HG02798 (cell line): ENCODE results near the gene VPS37C.

Experiments
- ATAC-seq: cut with Tn5 transposase; IDR thresholded peaks from one replicate; pipeline ENCODE4 v1.9.1; 2021; ENCODE audit warnings: mild to moderate bottlenecking; ENCODE audit not compliant: unreplicated experiment, poor library complexity

Gene VPS37C

GRCh38 chr11:61120099-61120705 lies 41.0 kb downstream of the VPS37C start:
- no peak for ATAC-seq

GRCh38 chr11:61119571-61119970 lies 41.7 kb downstream of the VPS37C start:
- no peak for ATAC-seq

DNA sequence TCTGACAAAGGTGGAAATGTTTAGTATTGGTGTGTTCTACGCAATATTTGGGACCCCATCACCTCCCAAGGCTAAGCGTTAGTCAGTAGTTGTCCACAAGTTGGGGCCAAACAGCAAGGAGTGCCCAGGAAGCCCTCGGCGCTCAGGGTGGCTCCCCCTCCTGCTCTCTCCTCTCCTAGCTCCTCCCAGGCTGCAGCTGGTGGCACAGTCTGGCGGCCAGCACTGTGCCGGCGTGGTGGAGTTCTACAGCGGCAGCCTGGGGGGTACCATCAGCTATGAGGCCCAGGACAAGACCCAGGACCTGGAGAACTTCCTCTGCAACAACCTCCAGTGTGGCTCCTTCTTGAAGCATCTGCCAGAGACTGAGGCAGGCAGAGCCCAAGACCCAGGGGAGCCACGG lies 42.2 kb downstream of the VPS37C start:
- ATAC-seq, result no peak

- no peak for ATAC-seq
Observed at GRCh38 chr11:61118406-61118805, 42.8 kb downstream of the VPS37C start.

- no peak for ATAC-seq
Observed at GRCh38 chr11:61118004-61118403, 43.2 kb downstream of the VPS37C start.

- no peak for ATAC-seq
Observed at GRCh38 chr11:61117168-61117520, 44.1 kb downstream of the VPS37C start.

DNA sequence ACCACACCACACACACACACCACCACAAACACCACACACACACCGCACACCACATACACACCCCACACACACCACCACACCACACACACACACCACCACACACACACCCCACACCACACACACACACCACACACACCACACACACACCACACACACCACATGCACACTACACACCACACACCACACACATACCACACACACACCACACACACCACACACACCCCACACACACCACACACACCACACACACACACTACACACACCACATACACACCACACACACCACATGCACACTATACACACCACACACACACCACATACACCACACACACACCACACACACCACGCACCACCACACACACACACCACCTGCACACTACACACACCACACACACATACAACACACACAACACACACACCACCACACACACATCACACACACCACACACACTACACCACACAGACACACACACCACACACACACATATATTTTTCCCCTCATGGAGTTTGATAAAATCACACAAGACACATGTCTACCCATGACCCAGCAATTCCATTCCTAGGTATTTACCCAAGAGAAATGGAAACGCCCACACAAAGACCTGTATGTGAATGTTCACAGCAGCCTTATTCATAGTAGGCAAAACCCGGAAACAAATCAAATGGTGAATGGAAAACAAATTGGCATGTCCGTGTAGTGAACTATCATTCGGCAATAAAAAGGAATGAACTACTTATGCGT lies 44.6 kb downstream of the VPS37C start:
- no peak for ATAC-seq

GRCh38 chr11:61115498-61116224 lies 45.6 kb downstream of the VPS37C start:
- ATAC-seq, result no peak

DNA sequence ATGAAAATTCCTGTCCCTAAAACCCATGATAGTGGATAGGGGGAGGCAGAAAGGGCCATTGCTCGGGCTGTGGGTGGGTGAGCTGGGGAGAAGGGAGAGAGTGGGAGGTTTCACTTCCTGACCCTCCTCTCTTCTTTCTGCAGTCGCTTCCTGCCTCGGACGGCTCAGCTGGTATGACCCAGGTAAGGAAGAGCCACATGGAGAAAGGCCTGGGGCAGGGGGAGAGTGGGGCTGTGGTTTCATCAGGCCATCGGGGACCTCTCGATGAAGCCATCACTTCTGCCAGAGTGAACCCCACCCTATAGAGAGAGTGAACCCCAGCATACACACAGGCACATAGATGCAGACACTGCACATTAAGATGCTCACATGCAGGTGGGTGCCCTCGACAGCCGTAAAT lies 46.3 kb downstream of the VPS37C start:
- ATAC-seq, result no peak

GRCh38 chr11:61113201-61113600 lies 48.0 kb downstream of the VPS37C start:
- no peak for ATAC-seq

DNA sequence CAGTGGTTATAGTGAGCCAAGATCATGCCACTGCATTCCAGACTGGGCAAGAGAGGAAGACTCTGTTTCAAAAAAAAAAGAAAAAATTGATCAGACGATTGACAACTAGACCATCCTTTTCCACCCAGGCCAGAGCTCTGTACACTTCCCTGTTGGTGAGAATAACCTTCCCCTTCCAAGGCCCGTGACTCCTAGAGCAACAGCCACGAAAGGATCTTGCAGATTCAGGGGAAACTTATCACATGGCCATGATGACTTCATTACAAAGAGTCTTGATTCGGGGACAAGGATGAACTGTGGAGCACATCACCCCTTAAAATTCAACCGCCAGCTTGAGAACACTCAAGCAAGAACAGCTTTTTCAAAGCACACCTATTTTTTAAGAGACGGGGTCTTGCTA lies 48.7 kb downstream of the VPS37C start:
- no peak for ATAC-seq

DNA sequence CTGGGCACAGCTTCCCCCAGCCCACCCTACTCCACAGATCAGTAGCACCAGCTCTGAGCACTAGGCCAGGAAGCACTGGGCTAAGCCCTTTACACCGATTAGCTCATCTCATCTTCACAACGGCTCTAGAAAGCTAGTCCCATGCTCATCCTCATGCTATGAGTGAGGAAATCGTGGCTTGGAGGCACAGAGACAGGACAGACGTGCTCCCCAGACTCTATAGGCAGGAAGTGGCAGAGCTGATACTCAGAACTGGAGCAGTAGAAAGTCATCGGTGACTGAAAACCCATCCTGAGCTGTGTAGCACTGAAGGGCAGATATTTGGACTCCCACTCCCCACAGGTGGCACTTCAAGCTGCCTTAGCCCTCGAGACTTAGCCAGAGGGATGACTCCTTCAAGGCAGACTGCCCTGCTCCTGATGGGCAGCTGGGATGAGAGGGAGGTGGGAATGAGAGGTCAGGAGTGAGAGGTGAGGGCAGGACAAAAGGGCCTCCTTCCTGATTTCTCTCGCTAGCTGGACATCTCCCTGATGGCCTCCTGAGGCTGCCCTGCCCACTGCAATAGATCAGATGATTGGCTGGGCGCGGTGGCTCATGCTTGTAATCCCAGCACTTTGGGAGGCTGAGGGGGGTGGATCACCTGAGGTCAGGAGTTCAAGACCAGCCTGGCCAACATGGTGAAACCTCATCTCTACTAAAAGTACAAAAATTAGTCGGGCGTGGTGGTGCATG lies 49.3 kb downstream of the VPS37C start:
- ATAC-seq, result no peak

- no peak for ATAC-seq
Observed at GRCh38 chr11:61111050-61111435, 50.2 kb downstream of the VPS37C start.

GRCh38 chr11:61110255-61111049 lies 50.8 kb downstream of the VPS37C start:
- no peak for ATAC-seq

- ATAC-seq, result no peak
Observed at GRCh38 chr11:61109671-61110070, 51.6 kb downstream of the VPS37C start.

DNA sequence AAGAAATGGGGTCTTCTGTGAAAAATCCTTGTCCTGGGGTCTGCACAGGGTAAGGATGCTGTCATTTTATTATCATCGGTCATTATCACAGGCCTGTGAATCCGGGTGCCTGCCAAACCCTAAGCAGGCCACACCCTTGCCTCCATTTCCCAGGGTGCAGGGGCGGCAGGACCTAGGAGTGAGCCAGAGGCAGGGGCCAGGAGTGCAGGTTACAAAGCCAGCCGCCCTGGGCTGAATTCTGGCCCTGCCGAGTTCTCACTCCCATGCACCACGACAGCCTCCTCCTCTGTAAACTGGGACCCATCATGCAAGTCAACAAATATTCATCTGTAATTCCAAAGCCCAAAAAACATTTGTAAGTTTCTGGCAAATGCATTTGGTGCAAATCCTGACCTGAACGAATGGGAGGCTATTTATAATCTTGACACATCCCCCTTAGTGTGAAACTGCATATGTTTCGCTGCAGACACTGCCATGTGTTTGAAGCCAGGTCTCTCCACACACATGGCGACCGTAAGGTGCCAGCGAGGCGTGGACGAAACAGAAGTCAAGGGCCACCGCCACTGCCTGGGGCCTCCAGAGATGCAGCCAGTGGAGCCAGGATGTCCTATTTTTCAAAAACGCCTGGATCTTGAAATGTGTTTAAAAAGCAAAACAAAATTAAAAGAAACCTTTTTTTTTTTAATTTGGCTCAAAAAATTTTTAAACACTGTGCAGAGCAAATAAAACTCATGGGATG lies 52.2 kb downstream of the VPS37C start:
- ATAC-seq, result no peak

DNA sequence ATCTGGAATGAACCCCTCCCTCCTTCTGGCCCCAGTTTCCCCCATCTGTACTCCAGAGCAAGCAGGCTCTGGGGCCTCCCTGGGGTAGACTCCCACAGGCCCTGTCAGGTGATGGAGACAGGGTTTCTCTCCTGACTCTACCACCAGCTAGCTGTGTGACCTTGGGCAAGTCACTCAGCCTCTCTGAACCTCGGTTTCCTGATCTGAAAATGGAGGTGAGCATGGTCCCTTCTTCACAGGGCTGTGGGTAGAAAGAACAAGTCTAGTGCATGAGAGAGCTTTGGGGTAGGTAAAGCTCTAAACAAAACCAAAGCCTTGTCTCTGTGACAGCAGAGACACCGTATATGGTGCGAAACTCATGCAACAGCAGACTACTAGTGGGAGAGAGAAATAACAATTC lies 53.3 kb downstream of the VPS37C start:
- no peak for ATAC-seq

DNA sequence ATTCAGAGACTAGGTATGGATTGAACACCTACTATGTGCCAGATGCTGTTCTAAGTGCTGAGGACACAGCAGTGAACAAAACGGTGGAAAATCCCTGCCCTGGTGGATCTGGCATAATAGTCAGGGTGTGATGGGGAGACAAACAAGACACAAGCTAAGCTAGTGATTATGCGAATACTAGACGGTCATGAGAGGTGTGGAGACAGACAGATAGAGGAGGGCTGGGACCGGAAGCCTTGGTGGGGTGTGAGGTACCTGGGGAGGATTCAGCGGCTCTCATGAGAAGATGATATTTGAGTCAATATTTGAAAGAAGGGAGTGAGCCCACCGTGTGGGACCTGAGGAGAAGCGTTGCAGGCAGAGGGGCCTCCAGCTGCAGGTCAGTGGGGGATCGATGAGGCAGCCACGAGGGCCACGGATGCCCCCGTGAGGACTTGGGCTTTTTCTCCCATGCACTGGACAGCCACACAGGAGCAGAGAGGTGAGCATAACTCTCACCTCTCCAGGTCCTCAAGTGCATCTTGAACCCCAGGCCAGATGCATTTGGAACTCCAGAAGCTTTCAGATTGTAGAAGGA lies 54.2 kb downstream of the VPS37C start:
- no peak for ATAC-seq

- ATAC-seq, result no peak
Observed at GRCh38 chr11:61106296-61106695, 54.9 kb downstream of the VPS37C start.
